ENCODE results near the gene GPRC5C. TPM values are rescaled to one million over a fixed set of nuclear protein-coding genes. Genes with fewer than 3 reads are reported as not detected.

GPRC5C gene, protein sequence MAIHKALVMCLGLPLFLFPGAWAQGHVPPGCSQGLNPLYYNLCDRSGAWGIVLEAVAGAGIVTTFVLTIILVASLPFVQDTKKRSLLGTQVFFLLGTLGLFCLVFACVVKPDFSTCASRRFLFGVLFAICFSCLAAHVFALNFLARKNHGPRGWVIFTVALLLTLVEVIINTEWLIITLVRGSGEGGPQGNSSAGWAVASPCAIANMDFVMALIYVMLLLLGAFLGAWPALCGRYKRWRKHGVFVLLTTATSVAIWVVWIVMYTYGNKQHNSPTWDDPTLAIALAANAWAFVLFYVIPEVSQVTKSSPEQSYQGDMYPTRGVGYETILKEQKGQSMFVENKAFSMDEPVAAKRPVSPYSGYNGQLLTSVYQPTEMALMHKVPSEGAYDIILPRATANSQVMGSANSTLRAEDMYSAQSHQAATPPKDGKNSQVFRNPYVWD
- 2.4 TPM for polyA plus RNA-seq (2013, experiment 1 of 2; ENCODE audit: insufficient read length)
- 1.9 TPM for polyA plus RNA-seq (2013, experiment 2 of 2; ENCODE audit: insufficient read length)

GRCh38 chr17:74431568-74432423 is at the start of gene GPRC5C:
Gene GPRC5C (plus strand): TSS chr17:74432088. CDS start chr17:74439777, 7,689 bp downstream.
- peak; percentile 10 for DNase-seq

DNA sequence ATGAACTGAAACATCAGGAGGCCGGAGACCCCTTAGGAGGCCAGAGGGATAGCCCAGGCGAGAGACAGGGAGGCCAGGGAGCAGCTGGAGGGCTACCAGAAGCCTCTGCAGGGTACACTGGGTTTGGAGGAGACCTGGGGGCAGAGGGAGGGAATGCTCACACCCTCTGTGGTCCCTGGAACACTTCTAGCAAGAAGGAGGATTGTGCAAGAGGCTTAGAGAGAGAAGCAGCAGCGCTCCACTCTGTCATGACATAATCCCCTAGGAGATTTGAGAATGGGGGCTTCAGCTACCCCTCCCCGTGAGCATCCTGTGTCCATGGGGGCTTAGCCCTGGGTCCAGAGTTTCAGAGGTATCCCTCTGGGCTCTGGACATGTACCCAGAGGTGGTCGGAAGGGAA is 48.7 kb upstream of the GPRC5C start:
- DNase-seq: no peak

DNA sequence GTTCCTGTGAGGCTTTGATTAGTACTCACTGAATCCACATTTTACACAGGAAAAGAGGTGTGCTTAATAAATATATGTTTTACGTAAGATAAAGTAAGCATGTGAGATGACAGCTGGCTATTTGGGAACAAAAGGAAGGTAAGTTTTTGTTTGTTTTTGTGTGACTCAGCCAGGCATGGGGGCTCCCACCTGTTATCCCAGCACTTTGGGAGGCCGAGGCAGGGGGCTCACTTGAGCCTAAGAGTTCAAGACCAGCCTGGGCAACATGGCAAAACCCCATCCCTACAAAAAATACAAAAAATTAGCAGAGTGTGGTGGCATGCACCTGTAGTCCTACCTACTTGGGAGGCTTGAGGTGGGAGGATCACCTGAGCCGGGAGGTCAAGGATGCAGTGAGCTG is 46.7 kb upstream of the GPRC5C start:
- DNase-seq: no peak

DNA sequence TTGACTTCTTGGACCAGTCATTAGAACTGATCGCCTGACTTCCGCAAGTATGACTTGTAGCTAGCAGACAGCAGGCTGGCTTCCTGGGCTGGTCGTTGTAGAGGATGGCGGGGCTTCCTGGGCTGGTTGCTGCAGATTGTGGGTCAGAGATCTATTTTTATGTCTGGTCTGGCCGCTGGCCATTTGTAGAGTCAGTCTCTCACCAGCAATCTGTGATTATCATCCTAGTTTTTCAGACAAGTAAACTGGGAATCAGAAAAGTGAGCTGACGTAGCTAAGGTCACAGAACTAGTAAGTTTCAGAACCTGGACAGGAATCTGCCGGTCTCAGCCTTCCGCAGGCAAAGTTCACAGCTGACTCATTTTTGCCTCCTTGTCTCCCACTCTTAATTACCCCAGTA is 45.5 kb upstream of the GPRC5C start:
- no peak for DNase-seq

DNA sequence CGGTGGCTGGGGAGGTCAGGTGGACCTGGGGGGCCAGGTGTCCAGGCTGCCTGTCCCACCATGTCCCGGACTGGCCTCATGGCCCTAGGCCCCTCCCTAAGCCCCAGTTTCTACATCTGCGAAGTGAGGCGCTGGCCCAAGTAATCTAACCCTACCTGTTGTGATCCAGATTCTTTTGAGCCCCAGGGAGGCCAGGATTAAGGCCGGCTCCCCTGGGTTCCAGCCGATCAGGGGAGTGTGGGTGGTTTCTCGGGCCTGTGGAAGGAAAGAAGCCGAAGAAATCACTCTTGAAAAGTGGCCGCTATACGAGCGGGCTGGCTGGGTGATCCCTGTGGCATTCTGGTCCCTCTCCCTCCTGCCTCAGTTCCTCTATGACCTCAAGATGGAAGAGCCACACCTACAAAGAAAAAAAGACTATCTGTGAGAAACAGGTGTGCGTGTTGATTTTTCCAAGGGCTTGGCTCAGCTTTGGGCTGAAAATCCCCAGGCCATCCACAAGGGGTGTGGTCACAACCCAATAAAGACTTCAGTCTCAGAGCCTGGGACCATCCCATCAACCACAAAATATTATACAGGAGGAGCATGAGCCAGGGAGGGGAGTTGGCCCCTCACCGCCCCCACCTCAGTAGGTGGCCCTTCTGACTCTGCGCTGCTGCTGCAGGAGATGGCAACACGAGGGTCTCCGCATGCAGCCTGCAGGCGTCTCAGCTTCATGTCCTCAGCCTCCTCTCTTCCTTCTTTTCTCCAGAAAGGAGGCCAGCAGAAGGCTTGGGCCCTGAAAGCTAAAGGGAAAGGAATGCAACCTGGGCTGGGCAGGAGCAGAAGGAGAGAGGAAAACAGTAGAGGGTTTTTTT is 44.3 kb upstream of the GPRC5C start:
- no peak for DNase-seq

- no peak for DNase-seq
Measured at GRCh38 chr17:74389084-74389753, 42.7 kb upstream of the GPRC5C start.

GRCh38 chr17:74389937-74390679 is 41.8 kb upstream of the GPRC5C start:
- no peak for DNase-seq

DNA sequence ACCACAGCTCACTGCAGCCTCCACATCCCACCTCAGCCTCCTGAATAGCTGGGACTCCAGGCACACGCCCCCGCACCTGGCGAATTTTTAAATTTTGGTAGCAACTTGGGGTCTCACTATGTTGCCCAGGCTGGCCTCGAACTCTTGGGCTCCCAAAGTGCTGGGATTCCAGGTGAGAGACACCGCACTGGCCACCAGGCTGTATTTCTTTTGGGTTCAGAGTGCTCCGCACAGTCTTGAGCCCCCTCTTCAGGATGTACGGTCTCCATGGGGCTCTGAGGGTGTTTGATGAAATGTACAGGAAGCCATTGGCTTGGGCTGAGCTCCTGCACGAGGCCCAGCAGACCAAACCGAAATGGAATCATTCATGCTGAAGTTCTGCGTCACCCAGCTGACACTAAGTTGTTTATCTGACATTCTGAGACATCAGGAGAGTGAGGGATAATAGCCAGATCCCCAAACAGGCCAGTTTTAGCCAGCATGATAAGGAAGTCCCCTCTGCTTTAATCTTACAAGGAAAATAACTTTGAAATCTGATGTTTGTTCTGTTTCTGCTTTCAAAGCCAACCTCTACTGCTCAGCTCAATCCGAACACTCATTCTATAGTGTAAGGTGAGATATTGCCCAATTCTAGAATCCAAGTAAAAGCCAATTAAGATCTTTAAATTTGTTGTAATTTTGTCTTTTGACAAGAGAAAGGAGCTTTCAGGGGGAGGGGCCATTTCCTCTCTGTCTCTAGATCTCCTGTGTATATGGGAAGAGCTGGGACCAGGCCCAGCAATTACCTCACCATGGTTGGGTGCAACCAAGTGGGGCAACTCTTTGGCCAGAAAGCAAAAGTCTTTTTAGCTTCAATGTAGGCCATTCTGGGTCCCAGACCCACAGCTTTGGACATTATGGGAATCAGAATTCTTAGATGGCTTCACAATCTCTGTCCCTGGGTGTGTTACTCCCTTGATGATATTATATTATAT is 40.9 kb upstream of the GPRC5C start:
- DNase-seq: no peak

GRCh38 chr17:74391771-74392170 is 40.1 kb upstream of the GPRC5C start:
- no peak for DNase-seq

DNA sequence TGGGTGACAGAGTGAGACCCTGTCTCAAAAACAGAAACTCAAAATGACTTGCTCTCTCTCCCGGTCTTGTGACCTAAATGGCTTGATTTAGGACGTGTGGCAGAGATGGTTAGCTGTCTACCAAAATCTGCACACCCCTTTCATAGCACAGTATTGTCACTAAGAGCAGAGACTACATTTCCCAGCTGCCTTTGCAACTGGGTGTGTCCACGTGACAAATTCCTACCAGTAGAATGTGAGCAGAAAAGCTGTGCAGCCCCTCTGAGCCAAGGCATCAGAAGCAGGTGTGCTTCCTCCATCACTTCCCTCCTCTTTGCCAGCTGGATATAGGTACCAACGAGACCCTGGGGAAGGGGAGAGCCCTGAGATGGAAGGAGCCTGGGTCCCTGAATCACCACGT is 39.0 kb upstream of the GPRC5C start:
- no peak for DNase-seq

DNA sequence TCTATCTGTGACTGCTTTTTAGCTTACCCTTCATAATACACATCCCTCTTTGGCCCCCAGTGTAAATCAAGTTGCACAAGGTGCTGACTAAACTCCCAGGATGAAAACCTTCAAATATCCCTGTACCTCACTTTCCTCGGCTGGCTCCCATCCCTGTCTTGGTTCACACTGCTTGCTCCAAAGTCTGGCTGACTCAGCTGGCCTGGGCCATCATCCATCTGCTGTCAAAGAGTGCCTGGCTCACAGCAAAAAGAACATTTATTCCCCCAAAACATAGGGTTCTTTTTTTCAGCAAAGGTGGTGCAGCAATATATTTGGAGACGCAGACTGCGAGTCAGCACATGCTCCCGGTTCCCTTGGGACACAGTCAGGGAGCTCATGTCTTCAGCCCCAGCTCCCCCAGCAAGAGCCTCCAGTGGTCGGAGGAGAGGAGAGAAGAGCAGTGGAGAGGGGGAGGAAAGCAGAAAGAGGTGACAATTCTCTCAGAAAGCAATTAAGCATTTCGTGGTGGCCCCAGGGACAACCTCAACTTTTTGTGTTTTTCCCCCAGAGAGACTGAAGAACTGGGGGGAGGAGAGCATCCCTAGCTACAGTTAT is 38.4 kb upstream of the GPRC5C start:
- DNase-seq: peak; percentile 27

DNA sequence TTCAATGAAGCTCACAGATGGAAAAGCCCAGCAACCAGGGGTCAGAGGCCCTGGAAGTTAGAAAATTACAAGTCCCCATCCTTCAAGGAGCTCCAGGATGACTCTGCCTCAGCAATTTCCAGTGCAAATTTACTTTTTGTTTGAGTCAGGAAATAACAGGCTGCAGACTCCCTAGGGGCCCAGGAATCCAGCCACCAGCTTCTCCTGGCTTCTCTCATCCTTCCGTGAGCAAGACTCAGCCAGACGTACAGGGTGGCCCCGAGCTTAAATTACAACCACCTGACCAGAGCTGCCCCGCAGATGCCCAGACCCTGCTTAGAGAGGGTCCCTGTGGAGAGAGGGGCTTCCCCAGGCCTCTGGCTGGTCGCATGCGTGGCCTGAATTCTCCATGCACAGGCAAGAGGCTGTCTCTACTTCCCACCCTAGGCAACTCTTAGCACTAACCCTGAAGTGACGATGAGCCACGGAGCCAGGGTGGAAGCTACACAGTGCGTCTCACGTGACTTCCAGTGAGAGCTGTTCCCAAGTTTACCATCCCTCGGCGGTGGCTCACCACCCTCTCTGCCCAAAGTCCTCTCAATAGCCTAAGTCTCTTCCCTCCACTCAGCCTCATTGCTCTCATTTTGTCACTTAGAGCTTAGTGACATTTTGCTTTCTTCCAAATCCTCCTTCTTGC is 37.5 kb upstream of the GPRC5C start:
- DNase-seq: no peak

DNA sequence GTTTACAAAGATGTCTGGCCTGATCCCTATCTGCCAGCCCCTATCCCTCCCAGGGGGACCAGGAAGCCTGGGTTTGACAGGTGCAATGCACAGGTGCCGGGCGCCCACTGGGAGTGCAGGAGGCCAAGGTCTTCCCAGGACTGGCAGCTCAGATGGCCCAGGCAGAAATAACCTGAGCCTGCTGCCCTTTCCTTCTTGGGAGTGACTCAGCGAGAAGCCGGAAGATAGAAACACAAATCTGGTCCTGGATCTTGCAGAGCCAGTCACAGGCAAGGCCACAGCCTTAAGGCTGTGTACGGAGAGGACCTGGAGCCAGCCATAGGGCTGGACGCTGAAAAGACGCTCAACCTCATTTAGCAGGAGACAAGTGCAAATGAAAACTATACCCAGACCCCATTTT is 36.9 kb upstream of the GPRC5C start:
- no peak for DNase-seq

DNA sequence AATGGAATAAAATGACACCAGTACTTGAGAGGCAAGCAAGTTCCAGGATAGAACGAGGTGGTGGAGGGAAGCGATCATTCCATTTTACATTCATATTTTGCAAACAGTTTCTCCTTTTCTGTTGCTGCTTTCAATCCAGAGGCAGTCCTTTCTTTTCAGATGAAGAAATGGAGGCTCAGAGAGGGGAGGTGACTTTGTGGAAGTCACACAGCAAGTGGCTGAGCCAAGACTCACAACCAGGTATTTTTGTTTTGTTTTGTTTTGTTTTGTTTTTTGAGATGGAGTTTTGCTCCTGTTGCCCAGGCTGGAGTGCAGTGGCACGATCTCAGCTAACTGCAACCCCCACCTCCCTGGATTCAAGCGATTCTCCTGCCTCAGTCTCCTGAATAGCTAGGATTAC is 35.3 kb upstream of the GPRC5C start:
- no peak for DNase-seq

GRCh38 chr17:74402048-74402447 is 29.8 kb upstream of the GPRC5C start:
- DNase-seq: no peak

DNA sequence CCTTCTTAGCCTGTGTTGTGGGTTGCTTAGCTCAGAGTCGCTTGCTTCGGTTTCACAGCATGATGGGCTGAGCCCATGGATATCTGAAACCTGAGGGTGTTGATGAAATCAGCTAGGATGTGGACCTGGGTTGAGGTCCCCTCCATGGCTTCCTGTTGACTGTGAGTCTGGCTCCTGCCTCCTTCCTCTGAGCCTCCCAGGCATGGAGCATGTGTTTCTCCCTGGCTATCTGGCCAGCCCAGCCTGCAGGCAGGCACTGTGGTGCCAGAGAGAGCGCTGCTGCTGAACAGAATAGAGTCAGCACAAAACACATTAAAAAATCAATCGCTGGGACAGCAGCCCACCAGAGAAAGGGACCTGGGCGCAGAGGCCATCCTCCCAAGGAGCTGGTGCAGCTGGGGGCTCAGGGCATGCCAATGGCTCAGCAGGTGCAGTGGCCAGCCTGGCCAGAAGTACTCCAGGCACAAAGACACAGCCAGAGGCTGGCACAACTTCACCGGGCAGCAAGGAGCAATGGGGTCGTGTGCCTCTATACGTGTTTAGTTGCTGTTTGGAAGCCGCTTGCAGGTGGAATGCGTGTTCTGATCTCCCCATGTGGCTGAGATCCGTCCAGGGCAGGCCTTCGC is 28.3 kb upstream of the GPRC5C start:
- no peak for DNase-seq

DNA sequence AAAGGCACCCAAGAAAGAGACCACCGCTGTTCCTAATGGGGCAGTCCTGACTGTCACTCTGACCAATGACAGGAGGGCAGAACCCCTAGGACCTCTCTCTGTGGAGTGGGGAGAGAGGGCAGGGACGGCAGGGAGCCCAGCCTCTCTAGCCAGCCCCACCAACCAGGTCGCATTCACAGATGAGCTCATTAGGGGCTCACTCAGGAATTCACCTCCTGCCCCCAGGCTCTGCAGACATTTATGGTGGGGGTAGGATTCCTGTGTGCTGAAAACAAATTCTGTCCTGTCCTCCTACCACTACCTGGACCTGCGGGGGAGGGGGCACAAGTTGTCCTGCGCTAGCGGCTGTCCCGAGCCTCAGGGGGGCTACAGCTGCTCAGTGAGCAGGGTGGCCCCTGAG is 27.7 kb upstream of the GPRC5C start:
- DNase-seq: no peak

DNA sequence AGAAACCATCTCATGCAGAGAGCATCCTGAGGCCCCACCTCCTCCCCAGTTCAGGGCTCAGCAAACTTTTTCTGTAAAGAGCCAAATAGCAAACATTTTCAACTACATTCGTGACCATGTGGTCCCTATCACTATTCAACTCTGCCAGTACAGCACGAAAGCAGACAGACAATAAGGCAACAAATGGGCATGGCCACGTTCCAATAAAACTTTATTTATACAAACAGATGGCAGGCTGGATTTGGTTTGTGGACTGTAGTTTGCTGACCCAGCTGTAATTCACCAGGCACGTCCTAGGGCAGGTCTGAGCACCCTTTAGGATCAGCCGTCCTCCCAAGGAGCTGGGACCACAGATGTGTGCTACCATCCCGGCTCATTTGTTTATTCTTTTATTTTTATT is 27.1 kb upstream of the GPRC5C start:
- no peak for DNase-seq
